OCI-LY3 (cell line): ENCODE data around the gene UBASH3A.

Experiments
- CTCF ChIP-seq: fragments of 200-600, 300-600 bp; sonication (generic); IDR thresholded peaks from 2 replicates; pipeline ENCODE4 v1.5.1; 2014; ENCODE audit warnings: antibody characterized with exemption, low read length, low read depth
- EZH2phosphoT487 ChIP-seq: fragments of 200-600 bp; shearing (Covaris generic); IDR thresholded peaks from 2 replicates; pipeline ENCODE4 v1.6.1; 2018; ENCODE audit warnings: antibody characterized with exemption, mixed run types, low read depth

GRCh38 chr21:42406201-42406621 is 2.5 kb downstream of the UBASH3A start:
- TF ChIP-seq CTCF = no peak
- TF ChIP-seq EZH2phosphoT487 = no peak
